ENCODE results near the gene MARCKSL1. TPM values are rescaled to one million over a fixed set of nuclear protein-coding genes. Genes with fewer than 3 reads are reported as not detected.
A peak's percentile ranks its signal among the peaks of the same experiment; 100 is the strongest.

MARCKSL1 gene
- total RNA-seq, 2 donors from 2014 or later = 484 to 543 TPM

GRCh38 chr1:32364836-32365235, 28.8 kb upstream of the MARCKSL1 start:
- Mint-ChIP-seq H3K9me3 (no peaks in the 10 kb centered on the region), H3K4me3 (no peak overlapping the region), H3K27ac (no peak overlapping the region), H3K4me1 (peaks cover 4% of the 10 kb centered on the region), H3K27me3 (ENCODE audit: insufficient read depth) (peaks cover 11% of the 10 kb centered on the region), H3K36me3 (ENCODE audit: low read depth) (peaks cover 56% of the 10 kb centered on the region)
- no peak for DNase-seq
- Histone ChIP-seq H3K27me3 (ENCODE audit: control insufficient read depth, insufficient read depth, low read length, poor library complexity, severe bottlenecking) (no peaks in the 10 kb centered on the region), H3K4me1 (ENCODE audit: control insufficient read depth, insufficient read depth, low read length) (no peaks in the 10 kb centered on the region), H3K27ac (ENCODE audit: low read depth, low read length) (no peak overlapping the region), H3K9me3 (ENCODE audit: control insufficient read depth, low read length) (no peaks in the 10 kb centered on the region), H3K36me3 (ENCODE audit: control insufficient read depth, insufficient read depth, low read length) (peaks cover 60% of the 10 kb centered on the region), H3K9ac (ENCODE audit: extremely low read depth, low read length, poor library complexity, severe bottlenecking) (no peak overlapping the region), H3K4me3 (ENCODE audit: low read length) (no peak overlapping the region)
- WGBS, 2 experiments (ENCODE audit: insufficient coverage in 1 of 2, insufficient read length in 1 of 2) = 95 to 100% methylated on average over 2 to 5 of the region's 5 CpGs
- TF ChIP-seq, protein P1, sequence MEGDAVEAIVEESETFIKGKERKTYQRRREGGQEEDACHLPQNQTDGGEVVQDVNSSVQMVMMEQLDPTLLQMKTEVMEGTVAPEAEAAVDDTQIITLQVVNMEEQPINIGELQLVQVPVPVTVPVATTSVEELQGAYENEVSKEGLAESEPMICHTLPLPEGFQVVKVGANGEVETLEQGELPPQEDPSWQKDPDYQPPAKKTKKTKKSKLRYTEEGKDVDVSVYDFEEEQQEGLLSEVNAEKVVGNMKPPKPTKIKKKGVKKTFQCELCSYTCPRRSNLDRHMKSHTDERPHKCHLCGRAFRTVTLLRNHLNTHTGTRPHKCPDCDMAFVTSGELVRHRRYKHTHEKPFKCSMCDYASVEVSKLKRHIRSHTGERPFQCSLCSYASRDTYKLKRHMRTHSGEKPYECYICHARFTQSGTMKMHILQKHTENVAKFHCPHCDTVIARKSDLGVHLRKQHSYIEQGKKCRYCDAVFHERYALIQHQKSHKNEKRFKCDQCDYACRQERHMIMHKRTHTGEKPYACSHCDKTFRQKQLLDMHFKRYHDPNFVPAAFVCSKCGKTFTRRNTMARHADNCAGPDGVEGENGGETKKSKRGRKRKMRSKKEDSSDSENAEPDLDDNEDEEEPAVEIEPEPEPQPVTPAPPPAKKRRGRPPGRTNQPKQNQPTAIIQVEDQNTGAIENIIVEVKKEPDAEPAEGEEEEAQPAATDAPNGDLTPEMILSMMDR (conservative IDR thresholded peaks at IDR 0.05) = no peak

DNA sequence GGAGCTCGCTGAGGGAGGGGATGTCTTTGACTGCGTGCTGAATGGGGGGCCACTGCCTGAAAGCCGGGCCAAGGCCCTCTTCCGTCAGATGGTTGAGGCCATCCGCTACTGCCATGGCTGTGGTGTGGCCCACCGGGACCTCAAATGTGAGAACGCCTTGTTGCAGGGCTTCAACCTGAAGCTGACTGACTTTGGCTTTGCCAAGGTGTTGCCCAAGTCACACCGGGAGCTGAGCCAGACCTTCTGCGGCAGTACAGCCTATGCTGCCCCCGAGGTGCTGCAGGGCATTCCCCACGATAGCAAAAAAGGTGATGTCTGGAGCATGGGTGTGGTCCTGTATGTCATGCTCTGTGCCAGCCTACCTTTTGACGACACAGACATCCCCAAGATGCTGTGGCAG, 27.7 kb upstream of the MARCKSL1 start:
- 95 to 96% methylated on average over 9 to 12 of the region's 12 CpGs for whole genome bisulfite sequencing, 2 experiments (ENCODE audit: insufficient coverage in 1 of 2, insufficient read length in 1 of 2)
- H3K4me1 Mint-ChIP-seq = peaks cover 4% of the 10 kb centered on the region
- Histone ChIP-seq H3K27me3 (ENCODE audit: control insufficient read depth, insufficient read depth, low read length, poor library complexity, severe bottlenecking) (no peaks in the 10 kb centered on the region), H3K9ac (ENCODE audit: extremely low read depth, low read length, poor library complexity, severe bottlenecking) (no peak overlapping the region), H3K4me3 (ENCODE audit: low read length) (no peak overlapping the region), H3K9me3 (ENCODE audit: control insufficient read depth, low read length) (no peaks in the 10 kb centered on the region), H3K4me1 (ENCODE audit: control insufficient read depth, insufficient read depth, low read length) (no peaks in the 10 kb centered on the region), H3K36me3 (ENCODE audit: control insufficient read depth, insufficient read depth, low read length) (peaks cover 50% of the 10 kb centered on the region), H3K27ac (ENCODE audit: low read depth, low read length) (no peak overlapping the region)
- DNase-seq = no peak
- H3K4me3 Mint-ChIP-seq = no peak overlapping the region
- no peak overlapping the region for H3K27ac Mint-ChIP-seq
- peaks cover 14% of the 10 kb centered on the region for H3K27me3 Mint-ChIP-seq (ENCODE audit: insufficient read depth)
- no peaks in the 10 kb centered on the region for H3K9me3 Mint-ChIP-seq
- TF ChIP-seq, protein P1 (conservative IDR thresholded peaks at IDR 0.05) = no peak
- H3K36me3 Mint-ChIP-seq (ENCODE audit: low read depth) = peaks cover 51% of the 10 kb centered on the region

- WGBS, 2 experiments (ENCODE audit: insufficient coverage in 1 of 2, insufficient read length in 1 of 2) = 77 to 85% methylated on average over 7 to 17 of the region's 17 CpGs
- TF ChIP-seq, protein P1 (conservative IDR thresholded peaks at IDR 0.05) = no peak
- H3K27ac ChIP-seq (ENCODE audit: low read depth, low read length) = no peak within 1 kb of the TSS
Measured at GRCh38 chr1:32362474-32363313, 26.7 kb upstream of the MARCKSL1 start, which contains the start of the genes FAM229A and TSSK3. Gene FAM229A, minus strand, starts transcription at chr1:32362485. Its CDS starts 394 bp downstream, at chr1:32362091. Gene TSSK3, plus strand, starts transcription at chr1:32362539. Its CDS starts 163 bp downstream, at chr1:32362702.

More at GRCh38 chr1:32362474-32363313, 26.7 kb upstream of the MARCKSL1 start, which contains the start of the genes FAM229A and TSSK3:
- Histone ChIP-seq H3K4me1 (ENCODE audit: control insufficient read depth, insufficient read depth, low read length) (no peaks in the 10 kb centered on the region), H3K27me3 (ENCODE audit: control insufficient read depth, insufficient read depth, low read length, poor library complexity, severe bottlenecking) (no peaks in the 10 kb centered on the region), H3K9ac (ENCODE audit: extremely low read depth, low read length, poor library complexity, severe bottlenecking) (peak within 1 kb of the TSS; percentile 41), H3K4me3 (ENCODE audit: low read length) (no peak within 1 kb of the TSS), H3K9me3 (ENCODE audit: control insufficient read depth, low read length) (no peaks in the 10 kb centered on the region), H3K36me3 (ENCODE audit: control insufficient read depth, insufficient read depth, low read length) (peaks cover 40% of the 10 kb centered on the region)
- peak within 1 kb of the TSS; percentile 39 for H3K4me3 Mint-ChIP-seq
- no peaks in the 10 kb centered on the region for H3K9me3 Mint-ChIP-seq
- no peak within 1 kb of the TSS for H3K27ac Mint-ChIP-seq
- peak; percentile 65 for DNase-seq
- H3K4me1 Mint-ChIP-seq = peaks cover 4% of the 10 kb centered on the region
- peaks cover 14% of the 10 kb centered on the region for H3K27me3 Mint-ChIP-seq (ENCODE audit: insufficient read depth)
- peaks cover 41% of the 10 kb centered on the region for H3K36me3 Mint-ChIP-seq (ENCODE audit: low read depth)

Measured in endodermal cell (in vitro differentiated cells).